Endothelial cell of umbilical vein (primary cell): ENCODE data around the gene PYM1. TPM values are rescaled to one million over a fixed set of nuclear protein-coding genes. Genes with fewer than 3 reads are reported as not detected.
A peak's percentile ranks its signal among the peaks of the same experiment; 100 is the strongest.

Source experiments
- Bru-seq: library from RNA; stranded (reverse); fragments of 400-500 nt; gene quantifications from one replicate; lab custom pipeline; 2021; lab: Mats Ljungman, UMichigan
- BruChase-seq, 2 experiments: library from RNA; stranded (reverse); fragments of 400-500 nt; gene quantifications; one replicate each; lab custom pipeline; 2021; lab: Mats Ljungman, UMichigan
- BruUV-seq: library from RNA; stranded (reverse); fragments of 400-500 nt; replicated peaks from 2 replicates; lab custom pipeline; 2021; lab: Mats Ljungman, UMichigan
- CTCF ChIA-PET: fragments of 300-600, 350-600 bp; sonication (Branson Sonifier 250); formaldehyde crosslinking; loops from one replicate; lab custom pipeline; 2021; ENCODE audit warnings: antibody characterized with exemption, inconsistent platforms; lab: Charles Lee
- POLR2A ChIA-PET: fragments of 300-600, 350-600 bp; sonication (Branson Sonifier 250); formaldehyde crosslinking; loops from one replicate; lab custom pipeline; 2021; ENCODE audit warnings: antibody characterized with exemption, inconsistent platforms; lab: Charles Lee
- DNase-seq: peaks from one replicate; pipeline ENCODE4 v3.0.0-alpha.2; 2011; ENCODE audit warnings: low read depth, low spot score
- FAIRE-seq: peaks from 2 replicates; lab custom pipeline; 2011; peaks lifted over from hg19 to GRCh38; lab: Jason Lieb, UNC
- H2AFZ ChIP-seq: 2 replicates; pipeline ENCODE4 v1.6.0; 2012; ENCODE audit warnings: low read depth, low read length, control low read depth, inconsistent platforms
- H3K27ac ChIP-seq: 2 replicates; pipeline ENCODE4 v1.5.1; 2011; ENCODE audit warnings: low read depth, mild to moderate bottlenecking, control low read depth, low read length, moderate library complexity; ENCODE audit not compliant: insufficient read depth
- H3K27me3 ChIP-seq, 2 experiments: 2 replicates each; pipeline versions ENCODE4 v1.6.0 to v1.6.1; 2011; ENCODE audit warnings: low read length in 2 of 2, mixed read lengths in 1 of 2; ENCODE audit not compliant: control insufficient read depth in 2 of 2, insufficient read depth in 2 of 2
- H3K36me3 ChIP-seq, 2 experiments: 2 replicates in 1 of 2; 3 replicates in 1 of 2; pipeline ENCODE4 v1.5.1; 2011; ENCODE audit warnings: low read length in 2 of 2, mild to moderate bottlenecking in 1 of 2, moderate library complexity in 1 of 2; ENCODE audit not compliant: control insufficient read depth in 2 of 2, insufficient read depth in 2 of 2; ENCODE audit errors: extremely low read depth in 1 of 2
- H3K4me1 ChIP-seq: 3 replicates; pipeline ENCODE4 v1.5.1; 2011; ENCODE audit warnings: mild to moderate bottlenecking, low read length; ENCODE audit not compliant: control insufficient read depth, insufficient read depth; ENCODE audit errors: extremely low read depth
- H3K4me2 ChIP-seq: 2 replicates; pipeline ENCODE4 v1.6.1; 2011; ENCODE audit warnings: low read length, control low read depth, mixed read lengths; ENCODE audit not compliant: insufficient read depth
- H3K4me3 ChIP-seq, 3 experiments: fragments of 200-600 bp in 1 of 3; sonication (generic), shearing (Covaris generic) in 1 of 3; replicated peaks in 1 of 3; 2 replicates each; pipeline ENCODE4 v1.5.1; 2011 to 2016; ENCODE audit warnings: control low read depth in 3 of 3, low read length in 3 of 3, mild to moderate bottlenecking in 2 of 3, inconsistent platforms in 1 of 3, low read depth in 1 of 3, moderate library complexity in 1 of 3; ENCODE audit not compliant: insufficient read depth in 1 of 3
- H3K79me2 ChIP-seq: 2 replicates; pipeline ENCODE4 v1.6.0; 2012; ENCODE audit warnings: low read length, inconsistent platforms; ENCODE audit not compliant: control insufficient read depth, insufficient read depth
- H3K9ac ChIP-seq: replicated peaks from 2 replicates; pipeline ENCODE3; 2011; ENCODE audit warnings: low read length, control low read depth; ENCODE audit not compliant: insufficient read depth; ENCODE audit errors: extremely low read depth
- H3K9me1 ChIP-seq: replicated peaks from 3 replicates; pipeline ENCODE4 v1.6.0; 2011; ENCODE audit warnings: mild to moderate bottlenecking, low read length; ENCODE audit not compliant: control insufficient read depth, insufficient read depth; ENCODE audit errors: extremely low read depth
- H3K9me3 ChIP-seq: replicated peaks from 2 replicates; pipeline ENCODE4 v1.5.1; 2012; ENCODE audit warnings: low read length, inconsistent platforms; ENCODE audit not compliant: control insufficient read depth, insufficient read depth
- H4K20me1 ChIP-seq: replicated peaks from 2 replicates; pipeline ENCODE3; 2011; ENCODE audit warnings: mild to moderate bottlenecking, low read length; ENCODE audit not compliant: control insufficient read depth, insufficient read depth; ENCODE audit errors: extremely low read depth
- GATA2 ChIP-seq: IDR thresholded peaks from 2 replicates; pipeline ENCODE4 v1.7.0; 2011; ENCODE audit warnings: low read depth, mild to moderate bottlenecking, moderate library complexity, mixed read lengths, low read length; ENCODE audit not compliant: insufficient read length, insufficient read depth
- JUN ChIP-seq: IDR thresholded peaks from 2 replicates; pipeline ENCODE4 v1.6.1; 2011; ENCODE audit warnings: borderline replicate concordance, low read depth; ENCODE audit not compliant: insufficient read length, insufficient read depth
- MYC ChIP-seq: IDR thresholded peaks from one replicate; pipeline ENCODE4 v1.6.1; 2011; ENCODE audit warnings: mild to moderate bottlenecking, low read depth, low read length
- POLR2A ChIP-seq: IDR thresholded peaks from 2 replicates; pipeline ENCODE4 v1.6.1; 2012; ENCODE audit warnings: low read depth, mild to moderate bottlenecking, control low read depth, low read length
- POLR2AphosphoS5 ChIP-seq: IDR thresholded peaks from 2 replicates; pipeline ENCODE4 v1.6.1; 2012; ENCODE audit warnings: low read depth, mild to moderate bottlenecking, control low read depth, low read length, moderate library complexity; ENCODE audit not compliant: insufficient read depth
- dilution Hi-C: fragments of 300-500 bp; cut with MboI; formaldehyde crosslinking; loops from one replicate; pipeline ENCODE4 v1.15.0; 2019; ENCODE audit warnings: low sequenced_read_pairs; ENCODE audit not compliant: extremely low pct_ligation_motif_present
- intact Hi-C: fragments of 100-400 bp; cut with micrococcal nuclease; formaldehyde crosslinking; loops from one replicate; pipeline ENCODE4 v1.10.0; 2022
- long read RNA-seq: library from polyadenylated mRNA; stranded (forward); transcript quantifications from one replicate; pipeline ENCODE4 v2.0.0, GENCODE V29; 2021
- polyA minus RNA-seq, 3 experiments: library from RNA; depleted of rRNA, polyadenylated mRNA; stranded (reverse); fragments of >200 nt; gene quantifications; 1 replicate in 1 of 3; 2 replicates in 2 of 3; pipeline ENCODE4 v1.2.3, GENCODE V29; 2011
- polyA plus RNA-seq, 4 experiments: library from polyadenylated mRNA; depleted of rRNA in 3 of 4; stranded (reverse) in 3 of 4; unstranded in 1 of 4; fragments of >200 nt; gene quantifications; 2 replicates each; pipeline versions ENCODE4 v1.2.1 to v1.2.3, GENCODE V29; 2011 to 2012; ENCODE audit warnings: missing spikeins in 1 of 4
- total RNA-seq: library from RNA; stranded (reverse); gene quantifications from 2 replicates; pipeline ENCODE4 v1.2.3, GENCODE V29; 2021

Gene PYM1
- total RNA-seq (23.5 and 24.9 TPM in 2 replicates), polyA plus RNA-seq (16.8 and 18.7 TPM in 2 replicates), polyA minus RNA-seq (10.2 and 16.1 TPM in 2 replicates), Bru-seq, nascent RNA (percentile 76 among the genes with signal in this experiment), BruChase-seq, experiment 1, labeled RNA remaining after a 6-hour chase (percentile 65 among the genes with signal in this experiment), BruChase-seq, experiment 2, labeled RNA remaining after a 2-hour chase (percentile 65 among the genes with signal in this experiment)
- 27.8 and 29.8 TPM in 2 replicates for polyA plus RNA-seq (2011; cell fraction: cytosol; rRNA removed)
- polyA plus RNA-seq (2011; cell fraction: nucleus; rRNA removed): 12.2 and 12.6 TPM in 2 replicates
- 19.6 and 22.5 TPM in 2 replicates for polyA plus RNA-seq (2012)
- 19.8 TPM for polyA minus RNA-seq (2011; cell fraction: cytosol; rRNA and poly(A)+ RNA removed)
- polyA minus RNA-seq (2011; cell fraction: nucleus; rRNA and poly(A)+ RNA removed): 4.5 and 8.3 TPM in 2 replicates
- long read RNA-seq, transcript PYM1-202 (3 exons, 1,073 nt): minor isoform, 24 of 62 reads
- long read RNA-seq, transcript PYM1-203 (3 exons, 1,226 nt): major isoform, 27 of 62 reads
- long read RNA-seq, partial matches to known transcripts: 0 of 62 reads
- long read RNA-seq, other reads (novel, unspliced or antisense): 9 of 62 reads

- intact Hi-C loops: loop anchor here (1.0 kb wide), 4 partner anchors 80 to 176 kb away; partner anchors contain the start of genes DNAJC14, PA2G4 and SARNP
- DNase-seq (peak; percentile 71), FAIRE-seq (peak; percentile 89)
- TF ChIP-seq POLR2AphosphoS5 (peak; percentile 53), GATA2 (no peak), JUN (no peak), POLR2A (peak; percentile 86), MYC (no peak)
- peak within 1 kb of the TSS; percentile 94 for H3K4me2 ChIP-seq
- peak within 1 kb of the TSS; percentile 86 for H2AFZ ChIP-seq
- H3K36me3 ChIP-seq: no peaks in the 10 kb centered on the region
- peak within 1 kb of the TSS; percentile 40 for H3K27ac ChIP-seq
- H3K4me3 ChIP-seq: peak within 1 kb of the TSS; percentile 55 to 98 (median 81)
- H3K27me3 ChIP-seq: no peaks in the 10 kb centered on the region
- H3K9ac ChIP-seq: peak within 1 kb of the TSS; percentile 70
- H3K9me3 ChIP-seq: no peaks in the 10 kb centered on the region
- no peaks in the 10 kb centered on the region for H4K20me1 ChIP-seq
- peaks cover 35% of the 10 kb centered on the region for H3K4me1 ChIP-seq
- CTCF ChIA-PET: interaction anchor here (1.3 to 3.9 kb wide), 6 partner anchors 12 to 189 kb away, joined by 5 to 30 read pairs (median 7); partner anchors contain the start of genes DNAJC14, ORMDL2 and SARNP
- no TSS peak for BruUV-seq
- H3K9me1 ChIP-seq: no peaks in the 10 kb centered on the region
- POLR2A ChIA-PET: interaction anchor here (1.3 to 3.9 kb wide), 2 partner anchors 46 to 98 kb away, joined by 3 to 15 read pairs; partner anchors contain the start of genes DNAJC14 and RAB5B
- dilution Hi-C loops: no loop called here
- H3K79me2 ChIP-seq: peaks cover 24% of the 10 kb centered on the region
These were observed at the start of gene PYM1 for GRCh38 chr12:55927588-55928502. Gene PYM1 (minus strand): TSS chr12:55927894. CDS start chr12:55927761, 133 bp downstream.
